Measurements from ENCODE around the gene CHD2.

CHD2 gene

GRCh38 chr15:93052090-93052879, 152.2 kb downstream of the CHD2 start:
- DNase-seq = peak; percentile 50

GRCh38 chr15:93055211-93055610, 155.1 kb downstream of the CHD2 start:
- DNase-seq = no peak

GRCh38 chr15:93056836-93057235, 156.7 kb downstream of the CHD2 start:
- DNase-seq = no peak

- no peak for DNase-seq
Measured at GRCh38 chr15:93057618-93058017, 157.5 kb downstream of the CHD2 start.

GRCh38 chr15:93058128-93058527, 158.0 kb downstream of the CHD2 start:
- DNase-seq = no peak

- DNase-seq = no peak
Measured at GRCh38 chr15:93058904-93059427, 158.8 kb downstream of the CHD2 start.

- no peak for DNase-seq
Measured at GRCh38 chr15:93059442-93059841, 159.3 kb downstream of the CHD2 start.

- no peak for DNase-seq
Measured at GRCh38 chr15:93060336-93061248, 160.5 kb downstream of the CHD2 start.

- DNase-seq = peak; percentile 46
Measured at GRCh38 chr15:93062628-93063261, 162.6 kb downstream of the CHD2 start.

- DNase-seq = peak; percentile 73
Measured at GRCh38 chr15:93063262-93063671, 163.1 kb downstream of the CHD2 start.

GRCh38 chr15:93063796-93064690, 163.9 kb downstream of the CHD2 start:
- DNase-seq = no peak

GRCh38 chr15:93065641-93066045, 165.5 kb downstream of the CHD2 start:
- DNase-seq = no peak

GRCh38 chr15:93066224-93066681, 166.1 kb downstream of the CHD2 start:
- DNase-seq = no peak

- no peak for DNase-seq
Measured at GRCh38 chr15:93066834-93067648, 166.9 kb downstream of the CHD2 start.

- no peak for DNase-seq
Measured at GRCh38 chr15:93067649-93068085, 167.5 kb downstream of the CHD2 start.

GRCh38 chr15:93068581-93069199, 168.6 kb downstream of the CHD2 start:
- DNase-seq = no peak

GRCh38 chr15:93070132-93070531, 170.0 kb downstream of the CHD2 start:
- no peak for DNase-seq

- no peak for DNase-seq
Measured at GRCh38 chr15:93070551-93071296, 170.6 kb downstream of the CHD2 start.

GRCh38 chr15:93071469-93071936, 171.4 kb downstream of the CHD2 start:
- DNase-seq = no peak

- no peak for DNase-seq
Measured at GRCh38 chr15:93072011-93072410, 171.9 kb downstream of the CHD2 start.

Measured in islet precursor cell (in vitro differentiated cells).